ENCODE results near the gene PASK. TPM values are rescaled to one million over a fixed set of nuclear protein-coding genes. Genes with fewer than 3 reads are reported as not detected.

Gene PASK
- polyA plus RNA-seq, 1 donor from 2014 or later = 26.0 TPM

DNA sequence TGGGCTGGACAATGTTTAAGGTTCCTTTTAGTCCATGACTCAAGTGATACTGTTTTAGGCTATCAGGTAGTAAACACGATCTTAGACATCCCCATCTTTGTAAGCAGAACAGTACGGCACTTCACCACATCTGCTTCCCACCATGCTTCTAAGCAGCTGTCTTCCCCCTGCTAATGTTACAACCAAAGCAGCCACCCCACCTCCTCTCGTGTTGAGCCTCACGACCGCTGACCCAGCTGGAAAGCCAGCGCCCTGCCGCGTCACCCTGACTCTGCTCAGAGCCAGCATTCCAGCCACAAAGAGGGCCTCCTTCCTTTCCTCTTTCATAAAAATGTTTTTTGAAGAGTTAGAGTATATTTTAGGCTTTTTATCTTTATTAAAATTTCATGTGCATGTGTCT is 56.6 kb downstream of the PASK start:
- Histone ChIP-seq H3K9me3 (ENCODE audit: low read length) (no peaks in the 10 kb centered on the region), H3K27ac (ENCODE audit: low read length) (no peak overlapping the region), H3K9me2 (ENCODE audit: insufficient read depth, low read length) (no peaks in the 10 kb centered on the region), H3K79me2 (replicated peaks; ENCODE audit: insufficient read depth, low read length) (peaks cover 2% of the 10 kb centered on the region), H3K9ac (ENCODE audit: low read length) (no peak overlapping the region), H3K4me3 (ENCODE audit: low read length) (no peak overlapping the region), H4K20me1 (ENCODE audit: insufficient read depth) (no peaks in the 10 kb centered on the region), H3F3A (ENCODE audit: insufficient read depth, low read length, poor library complexity, severe bottlenecking) (no peaks in the 10 kb centered on the region), H3K36me3 (ENCODE audit: insufficient read depth, low read length) (peaks cover 7% of the 10 kb centered on the region), H2AFZ (ENCODE audit: low read depth, low read length) (no peak overlapping the region), H3K27me3 (ENCODE audit: insufficient read depth, low read depth, low read length) (no peaks in the 10 kb centered on the region), H3K4me2 (ENCODE audit: low read length) (no peak overlapping the region)
- no peak for TF ChIP-seq EZH2 (IDR thresholded peaks at IDR 0.05; ENCODE audit: borderline replicate concordance, insufficient read depth, low read length, poor library complexity, severe bottlenecking)
- no peak for TF ChIP-seq TAF1 (IDR thresholded peaks at IDR 0.05; ENCODE audit: low read depth)
- TF ChIP-seq RAD21 (conservative IDR thresholded peaks at IDR 0.05) = no peak
- TF ChIP-seq SMC3 (conservative IDR thresholded peaks at IDR 0.05; ENCODE audit: poor library complexity) = no peak
- TF ChIP-seq, protein P1, sequence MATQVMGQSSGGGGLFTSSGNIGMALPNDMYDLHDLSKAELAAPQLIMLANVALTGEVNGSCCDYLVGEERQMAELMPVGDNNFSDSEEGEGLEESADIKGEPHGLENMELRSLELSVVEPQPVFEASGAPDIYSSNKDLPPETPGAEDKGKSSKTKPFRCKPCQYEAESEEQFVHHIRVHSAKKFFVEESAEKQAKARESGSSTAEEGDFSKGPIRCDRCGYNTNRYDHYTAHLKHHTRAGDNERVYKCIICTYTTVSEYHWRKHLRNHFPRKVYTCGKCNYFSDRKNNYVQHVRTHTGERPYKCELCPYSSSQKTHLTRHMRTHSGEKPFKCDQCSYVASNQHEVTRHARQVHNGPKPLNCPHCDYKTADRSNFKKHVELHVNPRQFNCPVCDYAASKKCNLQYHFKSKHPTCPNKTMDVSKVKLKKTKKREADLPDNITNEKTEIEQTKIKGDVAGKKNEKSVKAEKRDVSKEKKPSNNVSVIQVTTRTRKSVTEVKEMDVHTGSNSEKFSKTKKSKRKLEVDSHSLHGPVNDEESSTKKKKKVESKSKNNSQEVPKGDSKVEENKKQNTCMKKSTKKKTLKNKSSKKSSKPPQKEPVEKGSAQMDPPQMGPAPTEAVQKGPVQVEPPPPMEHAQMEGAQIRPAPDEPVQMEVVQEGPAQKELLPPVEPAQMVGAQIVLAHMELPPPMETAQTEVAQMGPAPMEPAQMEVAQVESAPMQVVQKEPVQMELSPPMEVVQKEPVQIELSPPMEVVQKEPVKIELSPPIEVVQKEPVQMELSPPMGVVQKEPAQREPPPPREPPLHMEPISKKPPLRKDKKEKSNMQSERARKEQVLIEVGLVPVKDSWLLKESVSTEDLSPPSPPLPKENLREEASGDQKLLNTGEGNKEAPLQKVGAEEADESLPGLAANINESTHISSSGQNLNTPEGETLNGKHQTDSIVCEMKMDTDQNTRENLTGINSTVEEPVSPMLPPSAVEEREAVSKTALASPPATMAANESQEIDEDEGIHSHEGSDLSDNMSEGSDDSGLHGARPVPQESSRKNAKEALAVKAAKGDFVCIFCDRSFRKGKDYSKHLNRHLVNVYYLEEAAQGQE (IDR thresholded peaks at IDR 0.05; ENCODE audit: borderline replicate concordance) = no peak
- TF ChIP-seq MXI1 (conservative IDR thresholded peaks at IDR 0.05; ENCODE audit: poor library complexity, severe bottlenecking) = no peak
- no peak for TF ChIP-seq CTCF (IDR thresholded peaks at IDR 0.05; ENCODE audit: poor library complexity, severe bottlenecking)
- TF ChIP-seq POLR2AphosphoS5 (IDR thresholded peaks at IDR 0.05) = no peak
- no peak for TF ChIP-seq EP300 (conservative IDR thresholded peaks at IDR 0.05; ENCODE audit: poor library complexity, severe bottlenecking)

GRCh38 chr2:241091734-241092445 is 57.4 kb downstream of the PASK start:
- H3K9ac ChIP-seq (ENCODE audit: low read length) = no peak overlapping the region
- H3K9me2 ChIP-seq (ENCODE audit: insufficient read depth, low read length) = no peaks in the 10 kb centered on the region
- no peak overlapping the region for H2AFZ ChIP-seq (ENCODE audit: low read depth, low read length)
- no peak for TF ChIP-seq TAF1 (IDR thresholded peaks at IDR 0.05; ENCODE audit: low read depth)
- TF ChIP-seq POLR2AphosphoS5 (IDR thresholded peaks at IDR 0.05) = no peak
- TF ChIP-seq EZH2 (IDR thresholded peaks at IDR 0.05; ENCODE audit: borderline replicate concordance, insufficient read depth, low read length, poor library complexity, severe bottlenecking) = no peak
- TF ChIP-seq, protein P1 (IDR thresholded peaks at IDR 0.05; ENCODE audit: borderline replicate concordance) = no peak
- no peak for TF ChIP-seq SMC3 (conservative IDR thresholded peaks at IDR 0.05; ENCODE audit: poor library complexity)
- TF ChIP-seq CTCF (IDR thresholded peaks at IDR 0.05; ENCODE audit: poor library complexity, severe bottlenecking) = no peak
- TF ChIP-seq MXI1 (conservative IDR thresholded peaks at IDR 0.05; ENCODE audit: poor library complexity, severe bottlenecking) = no peak
- no peak for TF ChIP-seq RAD21 (conservative IDR thresholded peaks at IDR 0.05)
- no peak for TF ChIP-seq EP300 (conservative IDR thresholded peaks at IDR 0.05; ENCODE audit: poor library complexity, severe bottlenecking)
- H3K4me3 ChIP-seq (ENCODE audit: low read length) = no peak overlapping the region
- peaks cover 7% of the 10 kb centered on the region for H3K36me3 ChIP-seq (ENCODE audit: insufficient read depth, low read length)
- H3K27me3 ChIP-seq (ENCODE audit: insufficient read depth, low read depth, low read length) = no peaks in the 10 kb centered on the region
- no peaks in the 10 kb centered on the region for H3F3A ChIP-seq (ENCODE audit: insufficient read depth, low read length, poor library complexity, severe bottlenecking)
- no peaks in the 10 kb centered on the region for H3K79me2 ChIP-seq (replicated peaks; ENCODE audit: insufficient read depth, low read length)
- H3K9me3 ChIP-seq (ENCODE audit: low read length) = no peaks in the 10 kb centered on the region
- no peak overlapping the region for H3K27ac ChIP-seq (ENCODE audit: low read length)
- no peak overlapping the region for H3K4me2 ChIP-seq (ENCODE audit: low read length)
- H4K20me1 ChIP-seq (ENCODE audit: insufficient read depth) = no peaks in the 10 kb centered on the region
